ENCODE data around the gene TMCO5A.
A peak's percentile ranks its signal among the peaks of the same experiment; 100 is the strongest.

Gene TMCO5A

DNA sequence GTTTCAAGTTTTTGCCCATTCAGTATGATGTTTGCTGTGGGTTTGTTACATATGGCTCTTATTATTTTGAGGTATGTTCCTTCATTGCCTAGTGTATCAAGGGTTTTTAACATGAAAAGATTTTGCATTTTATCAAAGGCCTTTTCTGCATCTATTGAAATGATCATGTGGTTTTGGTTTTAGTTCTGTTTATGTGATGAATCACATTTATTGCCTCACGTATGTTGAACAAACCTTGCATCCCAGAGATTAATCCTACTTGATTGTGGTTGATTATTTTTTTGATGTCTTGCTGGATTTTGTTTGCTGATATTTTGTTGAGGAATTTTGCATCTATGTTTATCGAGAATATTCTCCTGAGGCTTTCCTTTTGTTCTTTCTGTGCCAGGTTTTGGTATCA lies 39.4 kb downstream of the TMCO5A start:
- DNase-seq (ENCODE audit: low spot score) = no peak

DNA sequence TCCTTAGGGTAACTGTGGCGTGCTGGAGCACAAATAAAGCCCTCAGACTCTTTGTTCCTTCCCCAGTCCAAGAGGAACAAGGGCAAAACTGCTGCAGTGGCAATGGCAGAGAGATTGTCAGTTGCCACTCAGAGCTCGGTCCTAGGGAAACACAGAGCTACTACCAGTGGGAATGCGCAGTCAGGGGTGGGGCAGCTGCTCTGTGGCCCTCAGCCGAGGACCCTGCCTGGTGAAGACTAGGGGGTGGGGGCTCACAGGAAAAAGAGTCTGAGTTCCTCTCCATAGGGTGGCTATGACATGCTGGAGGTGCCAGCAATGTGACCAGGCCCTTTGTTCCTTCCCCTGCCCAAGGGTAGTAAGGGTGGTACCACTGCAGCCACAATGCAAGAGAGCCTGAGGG lies 43.8 kb downstream of the TMCO5A start:
- no peak for DNase-seq (ENCODE audit: low spot score)

DNA sequence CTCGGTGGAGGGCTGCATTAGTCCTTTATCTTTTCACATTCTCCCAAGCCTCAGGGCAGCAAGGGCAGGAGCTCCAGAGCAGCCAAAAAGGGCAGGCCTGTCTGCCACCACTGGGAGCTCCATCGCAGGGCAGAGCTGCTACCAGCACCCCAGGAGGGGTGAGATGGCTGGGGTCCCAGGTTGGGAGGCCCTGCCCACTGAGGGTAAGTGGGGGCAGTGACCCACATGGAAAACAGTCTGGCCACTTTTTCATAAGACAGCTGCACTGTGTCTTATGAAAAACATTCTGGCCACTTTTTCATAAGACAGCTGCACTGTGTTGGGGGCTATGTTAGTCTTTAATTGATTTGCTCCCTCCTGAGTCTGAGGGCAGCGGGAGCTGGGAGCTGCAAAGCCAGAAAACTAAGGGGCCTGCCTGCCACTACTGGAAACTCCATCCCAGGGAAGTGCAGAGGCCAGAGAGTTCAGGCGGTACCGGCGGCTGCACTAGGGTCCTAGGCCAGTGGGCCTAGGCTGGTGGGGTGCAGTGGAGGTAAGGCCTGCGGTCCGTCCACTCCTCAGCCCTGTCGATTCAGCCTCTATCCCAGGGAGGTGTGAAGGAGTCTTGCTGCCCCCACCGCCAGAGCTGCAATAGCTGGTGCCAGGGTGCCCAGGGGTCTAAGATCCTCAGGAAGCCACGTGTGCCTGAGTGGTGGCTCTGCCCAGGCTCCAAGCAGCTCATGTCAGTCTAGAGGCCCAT lies 45.4 kb downstream of the TMCO5A start:
- DNase-seq (ENCODE audit: low spot score) = no peak

DNA sequence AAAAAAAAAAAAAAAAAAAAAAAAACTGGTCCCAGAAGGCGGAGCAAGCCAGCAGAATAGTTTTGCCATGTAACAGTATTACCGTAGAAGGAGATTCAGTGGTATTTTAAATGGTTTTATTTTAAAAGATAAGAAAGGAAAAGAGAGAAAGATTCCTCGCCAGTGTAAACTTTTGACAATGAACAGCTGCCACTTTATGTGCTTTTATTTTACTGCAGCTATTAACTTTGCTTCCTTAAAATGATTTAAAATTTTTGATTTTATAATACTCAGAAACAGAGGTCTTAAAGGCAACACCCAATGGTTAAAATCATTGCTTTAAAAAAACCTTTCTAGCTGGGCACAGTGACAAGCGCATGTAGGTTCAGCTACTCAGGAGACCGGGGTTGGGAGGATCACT lies 46.8 kb downstream of the TMCO5A start:
- DNase-seq (ENCODE audit: low spot score) = no peak

DNA sequence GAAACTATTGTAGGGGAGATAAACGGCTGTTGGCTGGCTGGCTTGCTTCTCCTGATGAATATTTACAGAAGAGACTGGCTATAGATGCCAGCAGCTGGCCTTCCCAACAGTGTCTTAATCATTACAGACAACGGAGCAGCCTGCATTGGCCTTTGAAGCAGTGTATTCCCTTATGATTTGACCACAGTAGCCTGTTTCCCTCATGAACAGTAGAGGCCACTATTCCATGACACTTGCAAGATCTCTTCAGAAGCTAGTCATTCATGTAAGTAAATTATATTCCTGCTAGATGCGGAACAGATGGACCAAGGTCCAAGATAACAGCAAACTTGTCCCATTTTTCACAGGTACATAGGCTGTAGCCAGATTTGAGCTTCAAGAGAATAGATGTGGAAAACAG lies 47.3 kb downstream of the TMCO5A start:
- peak; percentile 30 for DNase-seq (ENCODE audit: low spot score)

DNA sequence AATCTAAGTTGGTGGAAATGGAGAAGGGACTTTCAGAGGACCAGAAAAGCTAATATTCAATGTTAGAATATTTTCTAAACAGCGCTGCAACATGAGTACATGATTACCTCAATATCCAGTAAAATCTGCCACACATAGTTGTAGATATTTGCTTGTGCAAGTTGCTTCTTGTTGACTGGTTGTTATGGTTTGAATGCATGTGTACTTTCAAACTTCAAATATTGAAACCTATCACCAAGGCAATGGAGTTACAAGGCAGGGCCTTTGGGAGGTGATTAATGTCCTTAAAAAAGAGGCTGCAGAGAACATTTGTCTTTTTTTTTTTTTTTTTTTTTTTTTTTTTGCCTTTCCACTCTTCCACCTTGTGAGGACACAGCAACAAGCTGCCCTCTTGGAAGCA lies 49.9 kb downstream of the TMCO5A start:
- no peak for DNase-seq (ENCODE audit: low spot score)

DNA sequence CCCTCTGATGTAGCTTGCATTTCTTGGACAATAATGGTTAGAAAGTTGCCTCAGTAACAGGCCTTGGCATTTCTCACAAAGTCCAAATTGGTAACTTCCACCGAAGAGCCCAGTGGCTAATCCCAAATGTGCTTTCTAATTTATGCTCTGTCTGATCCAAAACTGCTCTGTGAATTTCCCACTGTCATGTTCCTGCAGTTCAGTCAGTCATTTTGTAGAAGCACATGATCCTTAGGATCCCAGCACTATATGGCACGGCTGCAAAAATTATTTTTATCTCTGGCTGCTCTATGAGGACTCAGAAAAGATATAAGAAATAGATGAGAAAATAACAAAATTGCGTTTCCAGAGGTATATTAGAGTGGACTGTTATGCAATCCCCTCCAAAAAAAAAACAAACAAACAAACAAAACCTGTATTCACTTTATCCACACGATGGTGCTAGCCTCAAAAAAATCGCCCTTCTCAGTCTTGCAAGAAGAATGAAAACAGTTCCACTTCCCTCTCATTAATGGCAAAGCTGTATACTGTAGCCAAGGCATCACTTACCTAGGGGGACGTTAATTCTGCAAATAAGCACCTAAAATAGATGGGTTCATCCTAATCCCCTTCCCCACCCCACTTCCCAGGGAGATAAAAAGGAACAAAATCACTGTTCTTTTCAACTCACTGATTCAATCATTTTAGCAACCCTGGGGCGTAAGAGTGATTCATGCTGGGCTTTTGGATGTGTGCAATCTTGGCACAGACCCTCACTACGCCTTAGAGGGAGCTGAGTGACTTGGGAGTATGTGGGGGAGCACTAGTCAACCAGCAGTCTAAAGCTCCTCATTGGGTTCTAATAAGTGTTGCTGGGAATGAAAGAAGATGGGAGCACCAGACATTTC lies 61.3 kb downstream of the TMCO5A start:
- DNase-seq (ENCODE audit: low spot score) = peak; percentile 63

Data from AG08395 (cell line).